Sigmoid colon (tissue), 4 donors: ENCODE measurements around the gene TRIP12.

Experiments used
- CTCF ChIP-seq, 4 experiments: fragments of 450-650 bp in 3 of 4; fragments of 200-600 bp in 1 of 4; IDR thresholded peaks; one replicate each; pipeline ENCODE4 v1.5.1; 2016 to 2019; ENCODE audit warnings: antibody characterized with exemption in 4 of 4, mild to moderate bottlenecking in 3 of 4, moderate library complexity in 2 of 4
- POLR2A ChIP-seq, 2 donors: fragments of 450-650 bp; IDR thresholded peaks; one replicate each; pipeline ENCODE4 v1.6.1; 2016; ENCODE audit warnings: antibody characterized with exemption in 2 of 2, mild to moderate bottlenecking in 2 of 2, moderate library complexity in 2 of 2
- POLR2AphosphoS5 ChIP-seq, 4 donors: sonication (generic); formaldehyde crosslinking; IDR thresholded peaks; one replicate each; pipeline ENCODE4 v1.6.1; 2017; ENCODE audit warnings: antibody characterized with exemption in 4 of 4

DNA sequence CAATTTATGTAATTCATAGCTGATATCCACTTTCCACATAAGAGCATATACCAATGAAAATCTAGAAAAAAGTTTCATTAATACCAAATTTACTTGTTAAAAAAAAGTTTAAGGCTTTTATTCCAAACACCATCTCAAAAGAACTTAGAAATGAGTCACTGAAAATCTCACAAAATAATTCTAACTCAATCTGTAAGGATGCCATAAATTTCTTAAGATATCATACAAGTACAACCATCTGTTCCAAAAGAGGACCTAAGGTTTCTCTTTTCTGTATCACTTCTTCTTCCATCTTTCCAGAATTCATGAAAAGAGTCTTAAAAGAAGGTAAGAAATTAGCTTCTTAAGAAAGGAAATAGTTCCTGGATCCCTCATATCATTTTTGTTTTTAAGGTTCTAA, 60.4 kb downstream of the TRIP12 start:
- TF ChIP-seq CTCF (IDR thresholded peaks at IDR 0.05): no peak
- TF ChIP-seq POLR2A (IDR thresholded peaks at IDR 0.05): no peak
- no peak for TF ChIP-seq POLR2AphosphoS5 (IDR thresholded peaks at IDR 0.05)
